NCI-H2081 treated with DMSO at 0.1 percent for 48 hours (cell line): ENCODE data around the gene PIGQ.

ENCODE experiments used
- DNase-seq: peaks from one replicate; lab custom pipeline; 2025; lab: John Stamatoyannopoulos, UW

PIGQ gene

DNA sequence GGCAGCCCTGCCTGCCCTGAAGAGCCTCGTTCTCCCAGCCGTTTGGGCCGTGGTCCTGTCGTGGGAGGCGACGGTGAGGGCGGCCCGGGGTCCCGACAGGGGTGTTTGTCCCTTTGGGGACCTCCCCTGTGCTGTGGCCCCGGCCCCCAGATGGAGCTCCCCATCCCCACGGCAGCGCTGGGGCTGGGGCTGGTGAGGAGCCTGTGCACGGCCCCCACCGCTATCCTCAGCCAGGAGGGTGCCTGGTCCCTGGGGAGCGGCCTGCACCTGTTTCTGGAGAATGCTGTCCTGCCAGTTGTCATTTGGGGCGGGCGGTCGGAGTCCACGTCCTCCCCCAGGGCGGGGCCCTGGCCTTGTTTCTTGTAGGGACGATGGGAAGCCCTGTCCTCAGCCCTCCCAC is 35.6 kb upstream of the PIGQ start:
- DNase-seq = no peak

DNA sequence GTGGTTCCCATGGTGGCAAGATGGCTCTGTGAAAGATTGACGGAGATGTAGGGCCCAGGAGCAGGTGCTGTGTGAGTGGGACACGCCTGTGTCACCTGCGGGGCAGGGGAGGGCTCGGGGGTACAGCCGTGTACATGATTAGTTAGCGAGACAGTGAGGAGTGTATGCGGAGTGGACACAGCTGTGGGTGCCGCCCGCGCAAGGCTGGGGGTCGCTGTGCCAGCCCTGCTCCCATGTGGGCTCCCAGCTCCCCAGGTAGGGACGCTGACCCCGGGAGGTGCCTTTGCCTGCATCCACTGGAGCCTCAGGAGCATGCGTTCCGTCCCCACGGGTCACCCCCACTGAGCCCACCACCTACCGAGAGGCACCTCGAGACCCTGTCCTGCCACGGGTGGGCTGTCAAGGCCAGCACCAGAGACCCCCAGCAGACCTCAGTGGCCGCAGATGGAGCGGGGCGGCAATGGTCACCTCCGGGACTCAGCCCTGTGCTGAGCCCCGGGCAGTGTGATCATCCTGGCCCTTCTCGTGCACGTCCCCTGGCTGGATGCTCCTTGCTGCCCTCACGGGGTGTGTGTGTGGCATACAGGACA is 34.8 kb upstream of the PIGQ start:
- no peak for DNase-seq

DNA sequence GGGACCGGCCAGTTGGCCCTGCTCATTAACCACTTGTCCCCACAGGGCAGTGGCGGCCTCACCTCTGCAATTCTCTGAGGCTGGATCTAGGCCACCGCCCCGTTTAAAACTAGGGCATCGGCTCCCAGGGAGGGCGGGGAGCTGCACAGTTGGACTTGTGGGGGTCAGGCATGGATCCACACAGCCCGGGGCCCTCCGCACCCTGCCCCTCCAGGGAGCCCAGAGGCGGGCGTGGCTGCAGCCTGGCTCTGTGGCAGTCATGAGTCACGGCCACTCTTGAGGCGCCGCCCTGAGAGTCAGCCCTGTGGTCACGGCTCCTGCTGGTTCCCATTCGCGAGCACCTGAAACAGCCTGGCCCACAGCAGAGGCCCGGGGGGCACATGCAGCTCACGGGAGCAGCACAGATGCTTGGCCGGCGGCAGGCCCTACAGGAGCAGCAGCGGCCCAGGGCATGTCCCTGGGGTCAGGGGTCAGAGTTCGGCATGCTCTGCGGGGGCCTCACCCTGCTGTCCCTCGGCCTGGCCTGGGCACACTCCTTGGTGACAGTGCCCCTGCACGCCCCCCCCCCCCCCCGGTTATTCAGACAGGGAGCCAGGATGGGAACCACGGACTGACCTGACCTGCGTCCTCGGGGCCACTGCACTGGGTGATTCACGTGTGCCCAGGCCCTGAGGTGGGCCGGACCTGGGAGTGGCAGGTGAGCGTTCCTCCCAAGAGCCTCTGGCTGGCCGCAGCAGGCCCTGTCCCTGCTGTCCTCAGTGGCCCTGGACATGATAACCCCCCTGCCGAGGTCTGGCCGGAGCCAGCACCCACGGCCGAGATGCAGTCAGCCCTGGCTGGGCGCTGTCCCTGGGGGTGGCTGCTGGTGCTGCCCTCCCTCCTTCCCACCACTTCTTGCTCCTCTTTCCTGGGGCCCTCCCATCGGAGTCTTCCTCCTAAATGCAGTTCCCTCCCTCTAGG is 34.0 kb upstream of the PIGQ start:
- DNase-seq = no peak

DNA sequence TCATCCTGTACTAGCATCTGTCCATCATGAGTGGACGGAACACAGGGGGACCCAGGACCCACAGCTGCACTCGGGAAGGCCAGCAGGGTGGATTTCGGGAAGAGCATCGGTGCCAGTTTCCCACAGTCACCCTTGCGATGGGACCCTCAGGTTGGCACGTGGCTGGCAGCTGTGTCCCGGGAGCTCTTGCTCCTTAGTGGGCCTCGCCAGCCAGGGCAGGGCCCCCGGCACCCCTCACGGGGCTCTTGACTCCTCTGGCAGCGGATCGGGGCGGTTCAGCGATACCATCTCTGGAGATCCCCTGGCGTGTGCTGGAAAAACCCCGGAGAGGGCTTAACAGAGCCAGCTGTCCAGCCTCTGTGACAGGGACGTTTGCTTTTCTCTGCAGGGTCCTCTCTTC is 33.0 kb upstream of the PIGQ start:
- no peak for DNase-seq

DNA sequence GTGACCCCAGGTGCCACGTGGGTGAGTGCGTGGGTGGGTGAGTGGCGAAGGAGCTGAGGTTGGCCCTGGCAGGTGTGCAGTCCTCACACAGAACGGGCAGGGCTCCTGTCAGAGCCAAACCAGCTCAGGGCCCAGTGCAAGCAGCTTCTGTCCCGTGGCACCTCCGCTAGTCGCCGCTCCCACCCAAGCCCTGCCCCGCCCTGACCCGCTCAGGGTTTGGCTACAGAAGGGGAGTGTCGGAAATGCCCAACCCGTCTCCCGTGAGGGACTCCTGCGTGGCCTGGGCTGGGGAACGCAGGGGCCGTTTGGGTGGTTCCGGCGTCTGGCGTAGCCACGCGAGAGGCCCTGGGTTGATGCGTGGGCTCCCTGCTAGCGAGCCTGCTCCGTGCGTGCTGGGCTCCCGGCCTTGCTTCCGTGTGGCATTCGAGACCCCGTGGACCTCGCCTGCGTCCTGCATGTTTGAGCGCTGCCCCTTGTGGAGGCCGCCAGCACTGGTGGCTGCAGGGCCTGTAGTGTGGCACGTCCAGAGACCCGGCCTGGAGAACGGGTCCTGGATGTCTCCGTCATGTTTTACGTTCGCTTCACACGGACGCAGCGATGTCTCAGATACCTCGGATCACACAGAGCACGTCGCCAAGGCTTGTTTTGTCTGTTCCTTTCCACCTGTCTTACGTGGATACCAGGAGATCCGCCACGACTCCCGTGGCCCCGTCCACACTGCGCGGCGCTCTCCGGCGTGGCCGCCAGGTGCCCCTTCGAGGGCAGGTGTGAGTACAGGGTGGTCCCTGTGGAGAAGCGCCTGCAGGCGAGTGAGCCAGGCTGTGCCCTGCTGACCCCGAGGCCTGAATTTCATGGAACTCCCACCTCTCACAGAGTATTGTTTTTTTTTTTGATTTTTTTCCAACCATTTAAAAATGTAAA is 32.1 kb upstream of the PIGQ start:
- DNase-seq = no peak

DNA sequence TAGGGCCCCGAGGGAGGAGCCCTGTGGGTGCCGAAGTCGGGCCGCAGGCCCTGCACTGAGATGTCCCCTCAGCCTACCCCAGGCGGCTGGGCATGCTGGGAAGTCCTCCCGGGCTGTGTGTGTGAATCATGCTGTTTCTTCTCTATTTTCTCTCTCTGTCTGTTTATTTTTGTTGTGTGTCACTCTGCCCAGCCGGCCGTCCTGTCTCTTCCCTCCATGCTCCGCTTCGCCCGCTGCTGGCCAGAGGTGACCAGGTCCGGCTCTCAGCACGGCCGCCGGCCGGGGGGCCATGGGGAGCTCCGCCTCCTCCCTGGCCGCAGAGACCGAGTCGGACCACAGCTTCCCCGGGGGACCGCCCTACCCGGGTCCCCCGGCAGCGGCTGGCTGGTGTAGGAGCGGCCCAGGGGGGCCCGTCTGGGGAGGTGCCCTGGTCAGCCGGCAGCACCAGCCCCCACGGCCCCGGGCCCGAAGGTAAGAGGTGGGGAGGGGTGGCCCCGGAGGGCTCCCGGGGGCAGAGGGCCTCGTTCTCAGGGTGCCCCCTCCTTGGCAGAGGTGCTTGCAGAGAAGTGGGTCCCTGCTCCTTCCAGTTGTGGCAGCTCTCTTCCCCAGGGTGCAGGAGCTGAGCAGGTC is 29.8 kb upstream of the PIGQ start:
- DNase-seq = no peak

DNA sequence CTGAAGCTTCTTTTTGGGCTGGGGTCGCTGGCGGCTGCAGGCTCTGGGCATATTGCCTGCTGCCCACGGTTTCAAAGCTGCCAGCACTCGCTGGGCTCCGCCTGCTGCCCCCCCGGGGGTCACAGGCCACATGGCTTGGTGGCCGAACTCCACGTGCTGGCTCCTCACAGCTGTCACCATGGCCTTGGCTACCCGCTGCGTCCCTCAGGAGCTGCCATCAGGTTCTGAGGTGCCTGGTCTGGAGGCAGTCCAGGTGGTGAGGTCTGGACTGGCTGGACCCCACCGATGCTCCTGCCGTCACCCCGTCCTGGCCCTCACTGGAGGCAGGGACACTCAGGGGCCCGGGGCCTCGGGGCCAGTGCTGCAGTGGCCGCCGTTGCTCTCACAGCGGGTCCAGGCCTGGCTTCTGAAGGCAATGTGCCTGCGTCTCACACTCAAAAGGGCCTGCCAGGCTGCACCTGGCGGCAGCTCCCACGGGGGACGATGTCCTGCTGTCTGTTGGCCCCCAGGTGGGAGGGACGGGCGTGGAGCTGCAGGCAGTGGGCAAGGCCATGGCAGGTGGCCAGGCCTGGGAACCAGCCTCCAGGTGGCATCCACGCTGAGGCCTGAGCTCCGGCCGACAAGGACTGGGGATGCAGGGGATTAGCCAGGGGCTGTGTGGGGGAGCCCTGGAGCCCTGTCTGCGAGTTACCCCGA is 29.0 kb upstream of the PIGQ start:
- DNase-seq = no peak

DNA sequence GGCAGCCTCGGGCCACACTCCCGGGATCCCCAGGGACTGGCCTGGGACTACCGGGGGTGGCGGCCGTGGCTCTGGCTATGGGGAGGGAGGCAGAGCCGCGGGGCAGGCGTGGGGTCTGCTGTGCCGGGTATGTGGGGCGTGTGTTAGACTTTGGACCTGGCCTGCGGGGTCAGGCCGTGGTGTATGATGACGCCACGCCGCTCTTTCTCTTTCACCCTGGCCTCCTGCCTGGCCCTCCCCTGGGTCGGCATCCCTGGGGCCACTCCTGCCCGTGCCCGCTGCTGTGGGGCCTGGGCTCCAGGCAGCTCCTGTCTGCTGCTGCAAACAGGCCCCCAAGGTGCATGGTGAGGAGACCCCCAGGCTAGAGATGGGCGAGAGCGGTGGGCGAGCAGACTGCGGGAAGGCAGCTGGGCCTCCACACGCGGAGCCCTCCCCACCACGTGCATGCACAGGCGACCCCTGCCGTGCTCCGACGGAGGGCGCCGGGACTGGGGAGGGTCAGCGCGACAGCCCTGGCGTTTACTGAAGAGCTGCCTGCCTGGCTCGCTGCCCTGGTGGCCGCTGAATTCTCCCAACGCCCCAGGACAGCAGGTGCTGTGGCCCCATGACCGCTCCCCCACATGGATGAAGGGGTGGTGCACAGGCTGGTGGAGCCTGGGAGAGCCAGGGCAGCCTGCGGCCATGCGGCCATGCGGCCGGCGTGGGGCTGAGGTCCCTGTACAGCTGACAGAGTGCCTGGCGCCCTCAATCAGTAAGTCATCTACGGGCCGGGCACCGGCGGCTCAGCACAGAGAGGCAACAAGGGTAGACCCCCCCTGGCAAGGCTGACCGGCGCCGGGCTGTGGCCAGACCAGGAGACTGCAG is 26.2 kb upstream of the PIGQ start:
- no peak for DNase-seq

DNA sequence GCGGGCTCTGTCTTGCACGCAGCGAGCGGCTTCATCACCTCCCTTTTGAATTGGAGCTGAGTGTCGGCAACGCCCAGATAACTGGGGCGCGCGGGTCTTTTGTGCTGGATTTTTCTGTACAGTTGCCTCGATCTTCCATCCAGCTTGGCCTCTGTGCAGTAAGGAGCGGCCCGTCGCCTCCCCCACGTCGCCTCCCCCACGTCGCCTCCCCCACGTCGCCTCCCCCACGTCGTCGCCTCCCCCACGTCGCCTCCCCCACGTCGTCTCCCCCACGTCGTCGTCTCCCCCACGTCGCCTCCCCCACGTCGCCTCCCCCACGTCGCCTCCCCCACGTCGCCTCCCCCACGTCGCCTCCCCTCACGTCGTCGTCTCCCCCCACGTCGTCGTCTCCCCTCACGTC is 25.3 kb upstream of the PIGQ start:
- DNase-seq = no peak

DNA sequence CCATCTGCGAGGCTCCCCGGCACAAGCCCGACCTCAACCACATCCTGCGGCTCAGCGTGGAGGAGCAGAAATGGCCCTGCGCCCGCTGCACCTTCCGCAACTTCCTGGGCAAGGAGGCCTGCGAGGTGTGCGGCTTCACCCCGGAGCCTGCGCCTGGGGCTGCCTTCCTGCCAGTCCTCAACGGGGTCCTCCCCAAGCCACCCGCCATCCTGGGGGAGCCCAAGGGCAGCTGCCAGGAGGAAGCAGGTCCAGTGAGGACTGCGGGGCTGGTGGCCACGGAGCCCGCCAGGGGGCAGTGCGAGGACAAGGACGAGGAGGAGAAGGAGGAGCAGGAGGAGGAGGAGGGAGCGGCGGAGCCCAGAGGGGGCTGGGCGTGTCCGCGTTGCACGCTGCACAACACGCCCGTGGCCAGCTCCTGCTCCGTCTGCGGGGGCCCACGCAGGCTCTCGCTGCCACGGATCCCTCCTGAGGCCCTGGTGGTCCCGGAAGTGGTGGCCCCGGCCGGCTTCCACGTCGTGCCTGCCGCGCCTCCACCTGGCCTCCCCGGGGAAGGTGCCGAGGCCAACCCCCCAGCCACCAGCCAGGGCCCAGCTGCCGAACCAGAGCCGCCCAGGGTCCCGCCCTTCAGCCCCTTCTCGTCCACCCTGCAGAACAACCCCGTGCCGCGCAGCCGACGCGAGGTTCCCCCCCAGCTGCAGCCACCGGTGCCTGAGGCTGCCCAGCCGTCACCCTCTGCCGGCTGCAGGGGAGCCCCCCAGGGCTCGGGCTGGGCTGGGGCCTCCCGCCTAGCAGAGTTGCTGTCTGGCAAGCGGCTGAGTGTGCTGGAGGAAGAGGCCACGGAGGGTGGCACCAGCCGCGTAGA is 22.6 kb upstream of the PIGQ start:
- DNase-seq = no peak

DNA sequence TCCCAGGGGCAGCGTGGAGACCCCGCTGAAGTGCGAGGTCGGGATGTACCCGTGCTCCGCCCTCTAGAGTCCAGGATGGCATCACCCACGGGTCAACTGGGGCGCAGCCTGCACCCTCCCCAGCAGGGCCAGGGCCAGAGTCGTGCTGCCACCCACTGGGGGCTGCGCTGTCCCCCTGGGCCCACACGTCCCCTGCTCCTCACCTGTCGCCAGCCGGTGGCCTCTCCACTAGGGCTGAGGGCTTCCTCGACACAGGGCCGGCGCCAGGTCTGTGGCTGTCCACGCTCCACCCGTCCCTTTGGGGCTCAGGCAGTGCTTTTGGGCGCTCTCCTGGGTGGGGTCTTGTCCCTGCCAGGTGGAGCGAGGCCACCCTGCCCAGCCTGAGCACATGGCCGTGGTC is 21.2 kb upstream of the PIGQ start:
- no peak for DNase-seq

DNA sequence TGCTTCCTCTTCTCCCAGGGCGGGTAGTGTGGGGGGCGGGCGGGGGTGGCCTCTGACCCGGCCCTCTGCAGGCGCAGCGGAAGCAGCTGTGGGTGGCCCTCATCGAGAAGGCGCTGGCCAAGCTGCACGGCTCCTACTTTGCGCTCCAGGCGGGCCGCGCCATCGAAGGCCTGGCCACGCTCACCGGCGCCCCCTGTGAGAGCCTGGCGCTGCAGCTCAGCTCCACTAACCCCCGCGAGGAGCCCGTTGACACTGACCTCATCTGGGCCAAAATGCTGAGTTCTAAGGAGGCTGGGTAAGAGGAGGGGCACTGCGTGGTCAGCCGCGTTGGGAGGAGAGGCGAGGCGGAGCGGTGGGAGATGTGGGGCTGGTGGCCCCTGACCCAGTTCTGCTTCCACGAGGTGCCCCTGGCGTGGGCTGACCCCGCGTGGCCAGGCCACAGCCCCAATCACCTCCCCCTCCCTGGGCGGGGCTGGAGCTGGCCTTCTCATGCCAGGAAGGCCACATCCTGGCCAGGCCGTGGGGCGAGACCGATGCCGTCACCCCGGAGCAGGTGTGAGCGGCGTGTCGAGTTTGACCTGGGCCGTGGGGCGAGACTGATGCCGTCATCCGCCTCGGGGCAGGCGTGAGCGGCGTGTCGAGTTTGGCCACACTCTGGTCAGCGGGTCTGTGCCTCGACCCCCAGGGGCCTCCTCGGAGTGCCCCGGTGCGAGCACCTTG is 20.1 kb upstream of the PIGQ start:
- no peak for DNase-seq

DNA sequence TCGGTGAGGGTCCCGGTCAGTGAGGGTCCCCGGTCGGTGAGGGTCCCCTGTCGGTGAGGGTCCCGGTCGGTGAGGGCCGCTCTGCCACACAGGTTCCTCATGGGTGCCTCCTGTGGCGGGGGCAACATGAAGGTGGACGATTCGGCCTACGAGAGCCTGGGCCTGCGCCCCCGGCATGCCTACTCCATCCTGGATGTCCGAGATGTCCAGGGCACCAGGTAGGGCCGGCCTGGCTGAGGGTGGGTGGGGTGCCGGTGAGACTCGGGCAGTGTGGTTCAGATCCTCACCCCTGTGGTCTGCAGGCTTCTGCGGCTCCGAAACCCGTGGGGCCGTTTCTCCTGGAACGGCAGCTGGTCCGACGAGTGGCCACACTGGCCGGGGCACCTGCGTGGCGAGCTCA is 18.6 kb upstream of the PIGQ start:
- DNase-seq = no peak

DNA sequence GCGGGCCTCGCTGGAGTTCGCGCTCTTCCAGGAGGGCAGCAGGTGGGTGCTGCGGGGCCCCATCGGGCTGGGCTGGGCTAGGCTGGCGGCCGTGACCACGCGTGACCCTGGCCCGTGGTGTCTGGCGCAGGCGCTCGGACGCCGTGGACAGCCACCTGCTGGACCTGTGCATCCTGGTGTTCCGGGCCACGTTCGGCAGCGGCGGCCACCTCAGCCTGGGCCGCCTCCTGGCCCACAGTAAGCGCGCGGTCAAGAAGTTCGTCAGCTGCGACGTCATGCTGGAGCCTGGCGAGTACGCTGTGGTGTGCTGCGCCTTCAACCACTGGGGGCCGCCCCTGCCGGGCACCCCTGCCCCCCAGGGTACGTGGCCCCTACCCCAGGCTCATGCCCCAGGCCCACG is 17.6 kb upstream of the PIGQ start:
- no peak for DNase-seq

DNA sequence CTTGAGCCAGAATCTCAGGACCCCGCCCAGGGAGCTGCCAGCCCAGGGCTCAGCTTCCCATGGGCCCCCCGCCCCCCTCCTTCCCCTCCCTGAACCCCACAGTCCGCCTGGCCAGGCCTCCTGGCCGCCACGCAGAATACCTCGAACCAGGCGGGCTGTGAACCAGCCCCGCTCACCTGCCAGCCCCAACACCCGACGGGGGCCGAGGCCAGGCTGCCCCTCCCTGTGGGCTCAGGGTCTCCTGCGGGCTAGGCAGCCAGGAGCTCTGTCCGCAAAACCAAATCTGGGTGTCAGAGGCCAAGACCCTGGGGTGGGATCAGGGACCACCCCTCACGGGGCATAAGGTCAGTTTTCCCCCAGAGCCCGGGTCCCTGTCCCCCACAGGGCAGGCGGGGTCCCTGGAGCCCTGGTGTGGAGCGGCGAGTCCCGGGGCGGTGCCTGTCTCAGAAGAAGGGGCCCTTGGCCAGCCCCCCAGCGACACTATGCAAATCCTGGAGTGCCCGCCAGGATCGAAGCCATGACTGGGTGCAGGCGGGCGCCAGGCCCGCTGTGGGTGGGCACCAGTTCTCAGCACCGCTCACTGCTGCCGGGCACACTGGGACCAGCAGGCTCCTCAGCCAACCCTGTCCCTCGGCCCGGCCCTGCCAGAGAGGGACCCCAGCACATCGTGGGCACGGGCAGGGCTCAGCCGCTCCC is 16.0 kb upstream of the PIGQ start:
- no peak for DNase-seq

DNA sequence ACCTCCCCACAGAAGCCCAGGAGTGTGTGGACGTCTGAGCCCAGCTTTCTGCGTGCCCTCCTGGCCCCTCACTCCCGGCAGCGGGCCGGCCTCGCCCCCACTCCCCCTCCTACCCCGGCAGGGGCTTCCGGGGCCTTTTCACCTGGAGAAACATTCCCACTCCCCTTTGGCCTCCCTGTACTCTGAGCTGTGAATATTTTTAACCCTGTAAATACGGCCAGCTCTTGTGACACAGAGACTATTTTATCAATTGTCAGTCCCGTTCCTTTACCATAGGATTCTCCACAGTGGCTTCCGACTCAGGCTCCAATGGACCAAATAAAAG is 15.5 kb upstream of the PIGQ start:
- no peak for DNase-seq

DNA sequence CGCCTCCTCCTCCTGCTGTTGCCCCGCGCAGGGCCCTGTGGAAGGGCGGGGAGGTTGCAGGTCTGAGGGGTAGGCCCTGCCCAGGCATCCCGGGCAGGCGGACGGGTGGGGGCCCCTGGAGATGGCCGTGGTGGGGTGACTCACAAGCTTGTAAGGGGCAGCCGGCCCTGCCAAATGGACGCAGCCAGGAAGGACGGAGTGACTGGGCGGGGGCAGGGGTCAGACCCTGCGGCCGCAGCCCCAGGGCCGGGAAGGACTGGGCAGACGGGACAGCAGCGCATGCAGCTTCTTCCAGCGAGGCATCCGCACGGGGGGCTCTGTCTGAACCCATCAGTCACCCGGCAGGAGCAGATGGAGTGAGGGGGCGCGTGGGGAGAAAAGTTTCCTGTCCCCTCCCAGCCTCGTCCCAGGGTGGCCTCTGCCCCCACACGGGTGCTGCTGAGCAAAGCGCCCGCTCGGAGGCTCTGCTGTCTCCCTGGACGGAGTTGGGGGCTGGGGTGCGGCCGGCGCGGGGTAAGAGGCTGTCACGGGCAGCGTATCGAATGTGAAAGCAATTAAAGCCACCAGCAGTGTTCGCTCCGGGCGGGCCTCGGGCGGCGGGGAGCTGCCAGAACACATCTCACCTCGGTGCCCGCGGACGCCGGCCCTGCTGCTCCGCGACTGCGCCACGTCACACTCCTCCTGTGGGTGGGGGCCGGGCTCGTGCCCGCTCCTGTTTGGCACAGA is 15.0 kb upstream of the PIGQ start:
- no peak for DNase-seq
